ENCODE measurements around the gene LRRC61.

LRRC61 gene

DNA sequence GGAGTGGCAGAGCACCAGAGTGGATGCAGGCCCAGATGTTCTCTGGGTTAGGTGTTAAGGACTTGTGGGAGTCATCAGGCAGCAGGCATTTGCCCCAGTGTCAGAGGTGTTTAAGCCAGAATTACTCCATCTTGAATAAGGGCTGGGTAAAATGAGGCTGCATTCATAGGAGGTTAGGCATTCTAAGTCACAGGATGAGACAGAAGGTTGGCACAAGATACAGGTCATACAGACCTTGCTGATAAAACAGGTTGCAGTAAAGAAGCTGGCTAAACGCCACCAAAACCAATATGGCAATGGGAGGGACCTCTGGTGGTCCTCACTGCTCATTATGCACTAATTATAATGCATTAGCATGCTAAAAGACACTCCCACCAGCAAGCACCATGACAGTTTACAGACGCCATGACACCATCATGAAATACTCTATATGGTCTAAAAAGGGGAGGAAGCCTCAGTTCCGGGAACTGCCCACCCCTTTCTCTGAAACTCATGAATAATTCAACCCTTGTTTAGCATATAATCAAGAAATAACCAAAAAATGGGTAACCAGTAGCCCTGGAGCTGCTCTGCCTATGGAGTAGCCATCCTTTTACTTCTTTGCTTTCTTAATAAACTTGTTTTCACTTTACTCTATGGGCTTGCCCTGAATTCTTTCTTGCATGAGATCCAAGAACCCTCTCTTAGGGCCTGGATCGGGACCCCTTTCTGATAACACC, 882 bp upstream of the LRRC61 start:
- ChIA-PET POLR2A (no interaction called here), CTCF (no interaction called here)
- H3K4me1 ChIP-seq (ENCODE audit: control insufficient read depth, insufficient read depth, low read length): no peaks in the 10 kb centered on the region
- H3K4me3 ChIP-seq (ENCODE audit: low read depth, low read length): peak overlapping the region; percentile 80
- no peaks in the 10 kb centered on the region for H3K9me3 ChIP-seq (ENCODE audit: control insufficient read depth, insufficient read depth, low read depth, low read length)
- peak overlapping the region; percentile 50; the same call in 1 of the 2 replicates for H3K27ac ChIP-seq (ENCODE audit: extremely low read depth, low read depth, low read length)
- TF ChIP-seq ZNF341 (tag by site-specific recombination; IDR thresholded peaks at IDR 0.05; ENCODE audit: low read depth) (peak; percentile 60), YY2 (tag by site-specific recombination; IDR thresholded peaks at IDR 0.05) (0 out of 2 replicates have a peak, but pooled peaks have one; percentile 22), ZBTB20 (tag by site-specific recombination; IDR thresholded peaks at IDR 0.05) (no peak), PRDM1 (tag by site-specific recombination; IDR thresholded peaks at IDR 0.05) (0 out of 2 replicates have a peak, but pooled peaks have one; percentile 5)
- TF ChIP-seq, protein P1, sequence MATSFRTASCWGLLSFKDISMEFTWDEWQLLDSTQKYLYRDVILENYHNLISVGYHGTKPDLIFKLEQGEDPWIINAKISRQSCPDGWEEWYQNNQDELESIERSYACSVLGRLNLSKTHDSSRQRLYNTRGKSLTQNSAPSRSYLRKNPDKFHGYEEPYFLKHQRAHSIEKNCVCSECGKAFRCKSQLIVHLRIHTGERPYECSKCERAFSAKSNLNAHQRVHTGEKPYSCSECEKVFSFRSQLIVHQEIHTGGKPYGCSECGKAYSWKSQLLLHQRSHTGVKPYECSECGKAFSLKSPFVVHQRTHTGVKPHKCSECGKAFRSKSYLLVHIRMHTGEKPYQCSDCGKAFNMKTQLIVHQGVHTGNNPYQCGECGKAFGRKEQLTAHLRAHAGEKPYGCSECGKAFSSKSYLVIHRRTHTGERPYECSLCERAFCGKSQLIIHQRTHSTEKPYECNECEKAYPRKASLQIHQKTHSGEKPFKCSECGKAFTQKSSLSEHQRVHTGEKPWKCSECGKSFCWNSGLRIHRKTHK (tag by site-specific recombination; IDR thresholded peaks at IDR 0.05): no peak
- peaks cover 8 to 30% of the 10 kb centered on the region in 2 experiments for H3K36me3 ChIP-seq (ENCODE audit: control insufficient read depth in 2 of 2, insufficient read depth in 1 of 2, low read length in 2 of 2)

DNA sequence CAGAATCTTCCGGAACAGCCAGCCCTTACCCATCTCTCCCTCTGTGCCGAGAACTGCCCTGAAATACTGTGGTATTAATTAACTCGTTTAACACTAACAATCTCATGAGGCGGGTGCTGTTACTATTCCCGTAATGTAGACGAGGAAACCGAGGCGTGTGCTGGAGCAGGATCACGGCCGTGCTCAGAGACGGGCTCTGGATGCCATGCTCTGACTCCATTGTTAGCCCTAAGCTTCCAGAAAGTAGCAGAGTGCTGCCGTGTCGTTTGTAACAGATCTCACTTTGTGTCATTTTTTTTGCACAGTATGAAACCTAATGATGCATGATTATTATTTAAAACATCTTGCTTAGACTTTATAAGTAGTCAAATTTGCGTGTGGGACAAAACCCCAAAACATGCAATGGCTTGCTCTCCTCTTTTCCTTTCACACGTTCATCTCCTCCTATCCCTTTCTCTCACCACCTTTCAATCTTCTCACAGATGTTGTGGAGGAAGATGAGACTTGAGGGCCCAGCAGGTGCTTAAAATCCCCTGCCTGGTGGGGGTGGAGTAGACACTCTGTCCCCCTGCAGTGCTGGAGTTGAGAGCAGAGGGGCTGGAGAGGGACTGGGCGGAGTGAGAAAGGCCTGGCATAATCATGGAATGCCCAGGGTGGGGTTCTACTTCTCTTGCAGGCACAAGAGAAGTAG, 672 bp downstream of the LRRC61 start:
- CTCF ChIA-PET: interaction anchor here (0.5 kb wide), 1 partner anchor 575 kb away, joined by 3 read pairs; no protein-coding TSS in a partner anchor
- H3K4me3 ChIP-seq (ENCODE audit: low read depth, low read length): peak overlapping the region; percentile 80
- POLR2A ChIA-PET: interaction anchor here (0.6 to 1.2 kb wide), 3 partner anchors 11 to 842 kb away, joined by 3 to 5 read pairs (median 3); no protein-coding TSS in a partner anchor

DNA sequence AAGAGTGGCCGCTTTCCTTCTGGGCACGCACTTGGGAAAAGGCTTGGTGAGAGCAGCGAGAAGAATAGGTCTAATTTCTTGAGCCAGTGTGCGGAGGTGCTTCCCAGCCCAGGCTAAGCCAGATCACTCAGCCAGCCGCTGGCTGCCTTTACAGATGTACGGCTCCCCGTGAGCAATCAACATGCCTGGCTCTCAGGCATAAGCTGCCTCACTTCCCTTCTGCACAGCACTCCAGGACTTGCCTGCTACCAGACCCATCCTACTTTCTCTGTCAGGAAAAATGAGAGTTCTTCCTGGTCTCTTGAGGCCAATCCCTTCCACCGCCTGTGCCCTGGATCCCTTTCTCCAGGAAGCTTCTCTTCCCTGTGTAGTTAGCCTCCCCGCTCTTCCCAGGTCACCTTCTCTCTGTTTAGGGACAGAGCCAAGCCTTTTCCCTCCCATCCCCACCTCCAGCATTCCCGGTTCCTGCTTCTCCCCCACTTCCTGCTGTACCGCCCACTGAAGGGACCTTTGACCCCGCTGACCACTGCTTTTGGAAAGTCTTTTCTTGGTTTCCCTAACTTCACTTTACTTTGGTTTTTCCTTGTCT, 1.3 kb downstream of the LRRC61 start:
- TF ChIP-seq PRDM1 (tag by site-specific recombination; IDR thresholded peaks at IDR 0.05): peak; percentile 62
- peak; percentile 10; the same call in 1 of the 2 replicates for TF ChIP-seq ZBTB17 (tag by site-specific recombination; IDR thresholded peaks at IDR 0.05)
- peak; percentile 55 for TF ChIP-seq ZNF341 (tag by site-specific recombination; IDR thresholded peaks at IDR 0.05; ENCODE audit: low read depth)
- TF ChIP-seq ZNF184 (tag by site-specific recombination; IDR thresholded peaks at IDR 0.05): no peak
- no peak for TF ChIP-seq BCL11B (tag by site-specific recombination; IDR thresholded peaks at IDR 0.05; ENCODE audit: low read depth)
- TF ChIP-seq, protein P2, sequence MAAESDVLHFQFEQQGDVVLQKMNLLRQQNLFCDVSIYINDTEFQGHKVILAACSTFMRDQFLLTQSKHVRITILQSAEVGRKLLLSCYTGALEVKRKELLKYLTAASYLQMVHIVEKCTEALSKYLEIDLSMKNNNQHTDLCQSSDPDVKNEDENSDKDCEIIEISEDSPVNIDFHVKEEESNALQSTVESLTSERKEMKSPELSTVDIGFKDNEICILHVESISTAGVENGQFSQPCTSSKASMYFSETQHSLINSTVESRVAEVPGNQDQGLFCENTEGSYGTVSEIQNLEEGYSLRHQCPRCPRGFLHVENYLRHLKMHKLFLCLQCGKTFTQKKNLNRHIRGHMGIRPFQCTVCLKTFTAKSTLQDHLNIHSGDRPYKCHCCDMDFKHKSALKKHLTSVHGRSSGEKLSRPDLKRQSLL (tag by site-specific recombination; IDR thresholded peaks at IDR 0.05): no peak
- peaks cover 8 to 52% of the 10 kb centered on the region in 2 experiments for H3K36me3 ChIP-seq (ENCODE audit: control insufficient read depth in 2 of 2, insufficient read depth in 1 of 2, low read length in 2 of 2)
- H3K4me1 ChIP-seq (ENCODE audit: control insufficient read depth, insufficient read depth, low read length): no peaks in the 10 kb centered on the region
- H3K9me3 ChIP-seq (ENCODE audit: control insufficient read depth, insufficient read depth, low read depth, low read length): no peaks in the 10 kb centered on the region
- H3K4me3 ChIP-seq (ENCODE audit: low read depth, low read length): peak overlapping the region; percentile 80
- H3K27ac ChIP-seq (ENCODE audit: extremely low read depth, low read depth, low read length): no peak overlapping the region; the same call in 1 of the 2 replicates
- POLR2A ChIA-PET: no interaction called here
- CTCF ChIA-PET: no interaction called here

More for the DNA sequence above, 672 bp downstream of the LRRC61 start:
- H3K9me3 ChIP-seq (ENCODE audit: control insufficient read depth, insufficient read depth, low read depth, low read length): no peaks in the 10 kb centered on the region
- 0 out of 2 replicates have a peak, but pooled peaks have one; percentile 57 for TF ChIP-seq TRIM28 (IDR thresholded peaks at IDR 0.05; ENCODE audit: borderline replicate concordance, low read length)
- peak; percentile 44; the same call in 1 of the 2 replicates for TF ChIP-seq PRDM1 (tag by site-specific recombination; IDR thresholded peaks at IDR 0.05)
- no peak for TF ChIP-seq ZNF747 (tag by site-specific recombination; IDR thresholded peaks at IDR 0.05)
- TF ChIP-seq ZNF571 (tag by site-specific recombination; IDR thresholded peaks at IDR 0.05): no peak
- TF ChIP-seq ZNF266 (tag by site-specific recombination; IDR thresholded peaks at IDR 0.05; ENCODE audit: low read depth): no peak
- TF ChIP-seq KLF16 (tag by site-specific recombination; IDR thresholded peaks at IDR 0.05): no peak
- TF ChIP-seq ZIC2 (tag by site-specific recombination; IDR thresholded peaks at IDR 0.05): peak; percentile 58
- peak; percentile 95 for TF ChIP-seq ZNF600 (tag by site-specific recombination; IDR thresholded peaks at IDR 0.05)
- TF ChIP-seq HOXC10 (CRISPR knock-in tag; IDR thresholded peaks at IDR 0.05): 0 out of 2 replicates have a peak, but pooled peaks have one; percentile 10
- TF ChIP-seq ZNF341 (tag by site-specific recombination; IDR thresholded peaks at IDR 0.05; ENCODE audit: low read depth): peak; percentile 91; the same call in 1 of the 2 replicates
- H3K36me3 ChIP-seq (ENCODE audit: control insufficient read depth in 2 of 2, insufficient read depth in 1 of 2, low read length in 2 of 2): peaks cover 8 to 46% of the 10 kb centered on the region in 2 experiments
- peak overlapping the region; percentile 50; the same call in 1 of the 2 replicates for H3K27ac ChIP-seq (ENCODE audit: extremely low read depth, low read depth, low read length)
- no peaks in the 10 kb centered on the region for H3K4me1 ChIP-seq (ENCODE audit: control insufficient read depth, insufficient read depth, low read length)
